Measurements from ENCODE around the gene CHEK1. TPM values are rescaled to one million over a fixed set of nuclear protein-coding genes. Genes with fewer than 3 reads are reported as not detected.

The CHEK1 gene
- total and polyA plus RNA-seq, 2 of the 8 experiments (the other 6 are each of a cell fraction or from before 2014, with no cell fraction given): 37.7 to 133 TPM

GRCh38 chr11:125670172-125670571 is 45.2 kb downstream of the CHEK1 start:
- no peaks in the 10 kb centered on the region for H3K9me3 ChIP-seq (ENCODE audit: insufficient read depth in 2 of 2, low read depth in 1 of 2, low read length in 1 of 2)
- H3K36me3 ChIP-seq (ENCODE audit: control insufficient read depth in 2 of 4, insufficient read depth in 4 of 4, low read length in 3 of 4): peaks cover 5 to 22% (median 8%) of the 10 kb centered on the region in 4 experiments; a peak in 7 of 8 replicates
- H2BK15ac ChIP-seq (ENCODE audit: low read length): no peak overlapping the region
- no peak overlapping the region for H4K8ac ChIP-seq (ENCODE audit: extremely low read depth, insufficient read depth, low read length)
- no peaks in the 10 kb centered on the region for H3K79me1 ChIP-seq (ENCODE audit: low read depth, low read length)
- H2BK12ac ChIP-seq (ENCODE audit: low read depth, low read length): no peak overlapping the region
- DNase-seq (ENCODE audit: low read depth in 1 of 2, low spot score in 2 of 2) (no peak), FAIRE-seq (no peak)
- H3K4me3 ChIP-seq (ENCODE audit: extremely low read depth in 1 of 4, insufficient read depth in 2 of 4, low read depth in 3 of 4, low read length in 4 of 4): no peak overlapping the region
- H2AFZ ChIP-seq (ENCODE audit: low read length): no peak overlapping the region
- H2AK5ac ChIP-seq (ENCODE audit: low read depth, low read length): no peak overlapping the region
- WGBS, 2 experiments (ENCODE audit: extremely low coverage in 1 of 2, insufficient coverage in 1 of 2, insufficient read length in 1 of 2, insufficient replicate concordance in 2 of 2, low coverage in 1 of 2, low lambda C conversion rate in 2 of 2, missing lambda C conversion rate in 1 of 2): 88% methylated on average over 1 of the region's 1 CpG; no CpG with 5 or more reads in 1 of the 2 experiments
- no peaks in the 10 kb centered on the region for H3K27me3 ChIP-seq (replicated peaks in 1 of 4; ENCODE audit: control insufficient read depth in 3 of 4, extremely low read depth in 1 of 4, insufficient read depth in 3 of 4, low read length in 3 of 4)
- no peak overlapping the region for H3K23ac ChIP-seq (ENCODE audit: insufficient read length)
- no peak overlapping the region for H3K18ac ChIP-seq (ENCODE audit: extremely low read depth, low read length)
- H2BK120ac ChIP-seq (replicated peaks; ENCODE audit: low read depth, low read length): no peak overlapping the region
- no peak overlapping the region for H3K4me2 ChIP-seq (ENCODE audit: insufficient read depth in 1 of 2, low read depth in 2 of 2, low read length in 2 of 2)
- ChIA-PET CTCF (ENCODE audit: partially characterized antibody) (interaction anchor here (1.1 to 6.1 kb wide), 2 partner anchors 11 to 15 kb away, joined by 4 to 45 read pairs; partner anchors contain the start of gene ACRV1), POLR2A (ENCODE audit: partially characterized antibody) (interaction anchor here (0.7 to 3.1 kb wide), 3 partner anchors 11 to 27 kb away, joined by 3 to 18 read pairs (median 3); partner anchors contain the start of gene ACRV1)
- H3K4me1 ChIP-seq (replicated peaks in 1 of 4; ENCODE audit: control insufficient read depth in 3 of 4, insufficient read depth in 4 of 4, low read length in 3 of 4): no peaks in the 10 kb centered on the region
- no peak overlapping the region for H3K14ac ChIP-seq (ENCODE audit: insufficient read length)
- H2BK20ac ChIP-seq (ENCODE audit: low read length): no peak overlapping the region
- H3K79me2 ChIP-seq (ENCODE audit: control insufficient read depth in 1 of 2, insufficient read depth in 2 of 2, low read length in 2 of 2): peaks cover 0 to 21% of the 10 kb centered on the region in 2 experiments; a peak in 2 of 4 replicates
- H3K23me2 ChIP-seq (ENCODE audit: low read depth, low read length): no peaks in the 10 kb centered on the region
- H3K56ac ChIP-seq (replicated peaks; ENCODE audit: insufficient read length, low read depth, low read length): no peak overlapping the region
- TF ChIP-seq CREB1 (IDR thresholded peaks at IDR 0.05) (no peak), RBBP5 (IDR thresholded peaks at IDR 0.05; ENCODE audit: borderline replicate concordance, low read depth, low read length) (no peak), BACH1 (IDR thresholded peaks at IDR 0.05; ENCODE audit: low read length) (no peak), JUN (IDR thresholded peaks at IDR 0.05; ENCODE audit: low read depth, low read length) (no peak), JUND (IDR thresholded peaks at IDR 0.05; ENCODE audit: low read length) (no peak), BRCA1 (IDR thresholded peaks at IDR 0.05; ENCODE audit: low read depth, low read length) (no peak)
- H2BK5ac ChIP-seq (ENCODE audit: low read depth, low read length): no peak overlapping the region
- H4K5ac ChIP-seq (ENCODE audit: insufficient read length, low read depth, low read length): no peak overlapping the region
- no peak overlapping the region for H3K4ac ChIP-seq (replicated peaks; ENCODE audit: insufficient read length, low read depth, low read length)
- H3K27ac ChIP-seq (ENCODE audit: low read depth, low read length): no peak overlapping the region
- H4K91ac ChIP-seq (replicated peaks; ENCODE audit: insufficient read length, low read length): no peak overlapping the region
- H3K9ac ChIP-seq (replicated peaks in 1 of 4; ENCODE audit: extremely low read depth in 1 of 4, low read depth in 3 of 4, low read length in 3 of 4): no peak overlapping the region
- H4K20me1 ChIP-seq (replicated peaks in 1 of 2; ENCODE audit: control insufficient read depth in 1 of 2, insufficient read depth in 2 of 2, low read length in 2 of 2): peaks cover 0 to 2% of the 10 kb centered on the region in 2 experiments
